Measurements from ENCODE around the gene CYP1A1.
"Not testable (repeated sequence)": the region's sequence is repeated elsewhere in the genome, so short reads cannot be mapped to it uniquely, and the experiment has no call there.

Gene CYP1A1

DNA sequence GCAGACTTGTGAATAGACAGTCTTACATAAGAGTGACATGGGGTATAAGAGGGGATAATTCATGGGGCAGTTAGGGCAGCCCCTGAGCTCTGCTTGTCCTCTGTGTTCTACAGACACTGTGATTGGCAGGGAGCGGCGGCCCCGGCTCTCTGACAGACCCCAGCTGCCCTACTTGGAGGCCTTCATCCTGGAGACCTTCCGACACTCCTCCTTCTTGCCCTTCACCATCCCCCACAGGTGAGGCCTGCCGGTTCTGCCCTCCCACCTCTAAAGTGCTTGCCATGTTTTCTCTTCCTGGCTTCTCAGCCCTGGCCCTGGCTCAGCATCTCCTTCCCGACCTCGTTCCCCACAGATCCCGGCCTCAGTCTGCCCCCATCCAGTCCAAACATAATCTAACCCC lies 26.7 kb upstream of the CYP1A1 start:
- DNase-seq (ENCODE audit: low spot score), result no peak
- TF ChIP-seq, protein P1, sequence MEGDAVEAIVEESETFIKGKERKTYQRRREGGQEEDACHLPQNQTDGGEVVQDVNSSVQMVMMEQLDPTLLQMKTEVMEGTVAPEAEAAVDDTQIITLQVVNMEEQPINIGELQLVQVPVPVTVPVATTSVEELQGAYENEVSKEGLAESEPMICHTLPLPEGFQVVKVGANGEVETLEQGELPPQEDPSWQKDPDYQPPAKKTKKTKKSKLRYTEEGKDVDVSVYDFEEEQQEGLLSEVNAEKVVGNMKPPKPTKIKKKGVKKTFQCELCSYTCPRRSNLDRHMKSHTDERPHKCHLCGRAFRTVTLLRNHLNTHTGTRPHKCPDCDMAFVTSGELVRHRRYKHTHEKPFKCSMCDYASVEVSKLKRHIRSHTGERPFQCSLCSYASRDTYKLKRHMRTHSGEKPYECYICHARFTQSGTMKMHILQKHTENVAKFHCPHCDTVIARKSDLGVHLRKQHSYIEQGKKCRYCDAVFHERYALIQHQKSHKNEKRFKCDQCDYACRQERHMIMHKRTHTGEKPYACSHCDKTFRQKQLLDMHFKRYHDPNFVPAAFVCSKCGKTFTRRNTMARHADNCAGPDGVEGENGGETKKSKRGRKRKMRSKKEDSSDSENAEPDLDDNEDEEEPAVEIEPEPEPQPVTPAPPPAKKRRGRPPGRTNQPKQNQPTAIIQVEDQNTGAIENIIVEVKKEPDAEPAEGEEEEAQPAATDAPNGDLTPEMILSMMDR (IDR thresholded peaks at IDR 0.05; ENCODE audit: extremely low read depth, missing control alignments), result no peak

DNA sequence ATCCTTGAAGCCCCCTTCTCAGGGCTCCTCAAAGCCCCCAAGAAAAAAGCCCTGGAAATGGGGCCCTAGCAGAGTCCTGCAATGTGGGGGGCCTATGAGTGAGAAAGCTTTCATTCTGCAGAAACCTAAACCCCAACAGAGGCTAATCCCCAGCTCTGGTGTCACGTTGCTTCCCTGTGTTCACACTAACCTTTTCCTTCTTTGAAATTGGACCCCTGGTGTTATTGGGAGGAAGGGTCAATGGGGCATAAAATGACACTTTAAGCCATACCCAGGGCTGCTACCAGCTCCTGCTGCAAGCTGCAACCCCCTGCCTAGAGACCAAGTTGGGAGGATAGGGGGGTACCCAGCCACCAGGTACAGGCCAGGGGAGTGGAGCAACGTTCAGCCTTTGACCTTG lies 25.4 kb upstream of the CYP1A1 start:
- no peak for DNase-seq (ENCODE audit: low spot score)
- TF ChIP-seq, protein P1 (IDR thresholded peaks at IDR 0.05; ENCODE audit: extremely low read depth, missing control alignments), result no peak

DNA sequence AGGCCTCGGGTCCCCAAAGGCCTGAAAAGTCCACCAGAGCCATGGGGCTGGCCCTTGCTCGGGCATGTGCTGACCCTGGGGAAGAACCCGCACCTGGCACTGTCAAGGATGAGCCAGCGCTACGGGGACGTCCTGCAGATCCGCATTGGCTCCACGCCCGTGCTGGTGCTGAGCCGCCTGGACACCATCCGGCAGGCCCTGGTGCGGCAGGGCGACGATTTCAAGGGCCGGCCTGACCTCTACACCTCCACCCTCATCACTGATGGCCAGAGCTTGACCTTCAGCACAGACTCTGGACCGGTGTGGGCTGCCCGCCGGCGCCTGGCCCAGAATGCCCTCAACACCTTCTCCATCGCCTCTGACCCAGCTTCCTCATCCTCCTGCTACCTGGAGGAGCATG lies 24.5 kb upstream of the CYP1A1 start:
- TF ChIP-seq, protein P1 (IDR thresholded peaks at IDR 0.05; ENCODE audit: extremely low read depth, missing control alignments), result no peak
- no peak for DNase-seq (ENCODE audit: low spot score)

DNA sequence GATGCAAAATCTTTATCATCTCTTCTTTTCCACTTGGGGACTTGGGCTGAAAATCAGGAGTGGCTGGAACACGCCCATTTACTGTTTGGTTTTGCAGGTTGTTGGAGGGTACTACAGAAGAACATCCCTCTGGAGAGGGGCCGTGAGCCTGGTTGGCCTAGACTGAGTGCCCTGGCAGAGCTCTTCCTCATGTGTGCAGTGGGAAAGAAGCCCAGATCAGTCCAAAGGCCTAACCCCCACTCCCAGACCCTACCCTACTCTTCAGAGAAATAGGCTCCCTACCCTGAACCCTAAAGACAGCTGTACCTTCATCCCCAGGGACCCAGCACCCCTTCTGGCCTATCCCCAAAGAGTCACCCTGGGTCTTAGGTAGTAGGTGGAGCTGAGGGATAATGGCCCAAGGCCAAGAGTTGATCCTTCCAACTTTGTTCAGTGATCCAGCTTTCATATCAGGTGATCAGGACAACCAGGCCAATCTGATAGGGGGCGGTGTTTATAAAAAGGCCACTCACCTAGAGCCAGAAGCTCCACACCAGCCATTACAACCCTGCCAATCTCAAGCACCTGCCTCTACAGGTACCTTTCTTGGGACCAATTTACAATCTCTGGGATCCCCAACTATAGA lies 23.1 kb upstream of the CYP1A1 start, which contains the start of gene CYP1A2:
Gene CYP1A2, plus strand, starts transcription at position 524 of the 625 bp plus-strand sequence. CDS start 894 bp downstream, outside the sequence.
- DNase-seq (ENCODE audit: low spot score), result no peak
- TF ChIP-seq, protein P1 (IDR thresholded peaks at IDR 0.05; ENCODE audit: extremely low read depth, missing control alignments), result no peak

DNA sequence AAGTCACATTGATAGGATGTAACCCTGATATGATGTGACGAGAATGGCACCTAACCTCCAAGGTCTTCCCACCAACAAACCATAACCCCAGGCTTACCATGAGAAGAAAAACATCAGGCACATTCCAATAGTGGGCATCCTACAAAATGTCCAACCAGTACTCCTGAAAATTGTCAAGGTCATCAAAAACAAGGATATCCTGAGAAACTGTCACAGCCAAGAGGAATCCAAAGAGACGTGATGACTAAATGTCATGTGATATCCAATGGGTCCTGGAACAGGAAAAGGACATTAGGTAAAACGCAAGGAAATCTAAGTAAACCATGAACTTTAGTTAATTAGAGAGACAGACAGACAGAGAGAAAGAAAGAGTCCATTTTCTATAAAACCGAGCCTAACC lies 21.1 kb upstream of the CYP1A1 start:
- DNase-seq (ENCODE audit: low spot score), result no peak
- TF ChIP-seq, protein P1 (IDR thresholded peaks at IDR 0.05; ENCODE audit: extremely low read depth, missing control alignments), result no peak

DNA sequence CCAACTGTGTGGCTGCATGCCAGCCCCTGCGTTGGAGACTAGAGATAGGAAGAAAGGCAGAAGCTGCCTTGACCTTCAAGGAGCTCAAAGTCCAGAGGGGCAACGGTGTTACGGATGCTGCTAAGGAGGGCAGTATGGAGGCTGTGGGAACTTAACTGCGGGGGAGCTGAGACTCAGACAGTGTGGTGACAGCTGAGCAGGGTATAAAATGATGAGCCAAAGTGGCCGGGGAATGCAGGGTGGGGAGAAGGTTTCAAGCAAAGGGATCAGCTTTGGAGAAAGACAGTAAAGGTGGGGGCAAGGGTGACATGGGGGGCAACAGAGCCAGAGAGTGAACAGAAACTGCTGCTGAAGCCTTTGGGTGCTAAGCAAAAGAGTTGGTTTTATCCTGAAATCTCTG lies 17.1 kb upstream of the CYP1A1 start:
- no peak for DNase-seq (ENCODE audit: low spot score)
- TF ChIP-seq, protein P1 (IDR thresholded peaks at IDR 0.05; ENCODE audit: extremely low read depth, missing control alignments), result no peak

DNA sequence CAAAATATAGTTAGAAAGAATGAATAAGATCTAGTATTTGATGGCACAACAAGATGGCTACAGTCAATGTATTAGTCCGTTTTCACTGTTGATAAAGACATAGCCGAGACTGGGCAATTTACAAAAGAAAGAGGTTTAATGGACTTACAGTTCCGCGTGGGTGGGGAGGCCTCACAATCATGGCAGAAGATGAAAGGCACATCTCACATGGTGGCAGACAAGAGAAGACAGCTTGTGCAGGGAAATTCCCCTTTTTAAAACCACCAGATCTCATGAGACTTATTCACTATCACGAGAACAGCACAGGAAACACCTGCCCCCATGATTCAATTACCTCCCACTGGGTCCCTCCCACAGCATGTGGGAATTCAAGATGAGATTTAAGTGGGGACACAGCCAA lies 12.9 kb upstream of the CYP1A1 start:
- not testable (repeated sequence) for DNase-seq (ENCODE audit: low spot score)

DNA sequence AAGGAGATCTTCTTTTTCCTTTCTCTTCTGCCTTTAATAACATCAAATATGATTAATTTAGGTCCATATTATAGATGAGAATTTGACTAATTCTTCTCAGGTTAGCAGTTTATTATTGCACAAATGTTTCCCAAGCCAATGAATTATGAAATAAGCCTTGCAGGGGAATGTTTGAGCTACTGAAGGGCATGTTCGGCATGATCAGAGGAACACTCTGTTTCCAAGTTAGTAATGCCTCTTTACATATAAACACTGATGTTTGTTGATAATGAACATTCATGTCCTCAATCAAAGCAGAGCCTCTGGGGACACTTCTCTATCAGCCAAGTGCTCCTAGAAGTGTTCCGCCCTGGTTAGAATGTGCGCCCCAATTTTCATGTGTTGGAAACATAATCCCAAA lies 10.0 kb upstream of the CYP1A1 start:
- TF ChIP-seq, protein P1 (IDR thresholded peaks at IDR 0.05; ENCODE audit: extremely low read depth, missing control alignments), result no peak
- DNase-seq (ENCODE audit: low spot score), result no peak
